ENCODE results near the gene DMRTC2. TPM values are rescaled to one million over a fixed set of nuclear protein-coding genes. Genes with fewer than 3 reads are reported as not detected.

Gene DMRTC2
- total and polyA plus RNA-seq, 2 donors from 2014 or later, result not detected

DNA sequence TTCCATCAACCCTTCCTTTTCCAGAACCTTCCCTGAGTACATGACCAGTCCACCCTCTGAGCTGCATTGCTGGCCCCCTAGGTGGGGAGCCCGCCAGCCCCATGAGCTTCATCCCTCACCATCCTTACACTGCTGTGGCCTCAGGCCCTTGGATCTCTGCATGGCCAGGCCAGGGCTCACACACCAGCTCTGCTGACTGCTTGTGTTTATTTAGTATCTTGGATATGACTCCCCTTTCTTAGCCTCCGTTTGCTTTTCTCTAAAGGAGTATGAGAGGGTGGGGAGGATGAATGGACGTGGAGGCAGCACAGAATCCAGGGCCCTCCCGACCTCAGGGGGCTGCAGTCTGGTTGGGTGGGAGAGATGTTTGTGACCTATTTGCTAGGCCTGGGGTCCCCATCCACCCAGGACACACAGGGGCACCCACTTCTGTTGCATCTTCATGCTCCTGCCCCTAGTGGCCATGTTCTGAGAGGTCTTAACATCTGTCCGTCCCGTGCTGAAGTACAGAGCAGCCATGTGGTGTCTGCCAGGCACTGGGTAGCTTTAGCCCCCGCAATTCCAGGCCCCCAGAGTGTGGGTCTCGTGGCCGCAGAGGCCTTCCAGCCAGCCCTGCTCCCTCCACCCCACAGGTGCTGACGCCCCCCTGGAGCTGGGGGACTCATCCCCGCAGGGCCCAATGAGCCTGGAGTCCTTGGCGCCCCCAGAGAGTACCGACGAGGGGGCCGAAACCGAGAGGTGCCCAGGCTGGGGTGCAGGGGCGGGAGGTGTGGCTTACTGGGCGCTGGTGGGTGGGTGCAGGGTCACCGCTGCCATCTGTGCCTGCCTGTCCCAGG lies 51.1 kb downstream of the DMRTC2 start:
- Histone ChIP-seq H3K27ac (ENCODE audit: low read depth in 2 of 2, low read length in 2 of 2) (no peak overlapping the region), H3K27me3 (ENCODE audit: control insufficient read depth, insufficient read depth, low read length) (no peaks in the 10 kb centered on the region), H3K9ac (ENCODE audit: low read length in 3 of 3) (no peak overlapping the region), H3K9me3 (ENCODE audit: control insufficient read depth in 2 of 3, insufficient read depth in 1 of 3, low read length in 3 of 3) (no peaks in the 10 kb centered on the region), H3K36me3 (ENCODE audit: control insufficient read depth in 2 of 3, insufficient read depth in 3 of 3, low read length in 3 of 3) (peaks cover 0 to 34% (median 18%) of the 10 kb centered on the region in 3 donors), H3K4me1 (ENCODE audit: control insufficient read depth in 2 of 3, insufficient read depth in 2 of 3, low read depth in 1 of 3, low read length in 3 of 3) (no peaks in the 10 kb centered on the region), H3K4me3 (ENCODE audit: low read length in 3 of 3) (no peak overlapping the region)
- TF ChIP-seq, protein P1, sequence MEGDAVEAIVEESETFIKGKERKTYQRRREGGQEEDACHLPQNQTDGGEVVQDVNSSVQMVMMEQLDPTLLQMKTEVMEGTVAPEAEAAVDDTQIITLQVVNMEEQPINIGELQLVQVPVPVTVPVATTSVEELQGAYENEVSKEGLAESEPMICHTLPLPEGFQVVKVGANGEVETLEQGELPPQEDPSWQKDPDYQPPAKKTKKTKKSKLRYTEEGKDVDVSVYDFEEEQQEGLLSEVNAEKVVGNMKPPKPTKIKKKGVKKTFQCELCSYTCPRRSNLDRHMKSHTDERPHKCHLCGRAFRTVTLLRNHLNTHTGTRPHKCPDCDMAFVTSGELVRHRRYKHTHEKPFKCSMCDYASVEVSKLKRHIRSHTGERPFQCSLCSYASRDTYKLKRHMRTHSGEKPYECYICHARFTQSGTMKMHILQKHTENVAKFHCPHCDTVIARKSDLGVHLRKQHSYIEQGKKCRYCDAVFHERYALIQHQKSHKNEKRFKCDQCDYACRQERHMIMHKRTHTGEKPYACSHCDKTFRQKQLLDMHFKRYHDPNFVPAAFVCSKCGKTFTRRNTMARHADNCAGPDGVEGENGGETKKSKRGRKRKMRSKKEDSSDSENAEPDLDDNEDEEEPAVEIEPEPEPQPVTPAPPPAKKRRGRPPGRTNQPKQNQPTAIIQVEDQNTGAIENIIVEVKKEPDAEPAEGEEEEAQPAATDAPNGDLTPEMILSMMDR (IDR thresholded peaks at IDR 0.05; ENCODE audit: borderline replicate concordance, extremely low read depth, insufficient read depth), result no peak
- DNase-seq (no peak), FAIRE-seq (no peak)
- intact Hi-C loops (cut with DNase I), result no loop called here

DNA sequence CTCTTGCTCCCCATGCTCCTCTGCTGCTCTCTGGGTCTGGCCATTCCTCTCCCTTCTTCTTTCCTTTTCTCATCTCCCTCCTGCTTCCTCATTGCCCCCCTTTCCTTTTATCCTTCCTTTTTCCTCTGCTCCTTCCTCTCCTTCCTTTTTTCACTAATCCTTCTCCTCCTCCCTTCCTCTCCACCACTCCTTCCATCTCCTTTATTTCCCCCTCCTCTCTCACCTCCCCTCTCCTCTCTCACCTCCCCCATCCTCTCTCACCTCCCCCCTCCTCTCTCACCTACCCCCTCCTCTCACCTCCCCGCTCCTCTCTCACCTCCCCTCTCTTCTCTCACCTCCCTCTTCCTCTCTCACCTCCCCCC lies 51.7 kb downstream of the DMRTC2 start:
- Histone ChIP-seq H3K9ac (ENCODE audit: low read length in 3 of 3) (no peak overlapping the region), H3K27me3 (ENCODE audit: control insufficient read depth, insufficient read depth, low read length) (no peaks in the 10 kb centered on the region), H3K4me3 (ENCODE audit: low read length in 3 of 3) (no peak overlapping the region), H3K27ac (ENCODE audit: low read depth in 2 of 2, low read length in 2 of 2) (no peak overlapping the region), H3K36me3 (ENCODE audit: control insufficient read depth in 2 of 3, insufficient read depth in 3 of 3, low read length in 3 of 3) (peaks cover 0 to 36% (median 17%) of the 10 kb centered on the region in 3 donors), H3K9me3 (ENCODE audit: control insufficient read depth in 2 of 3, insufficient read depth in 1 of 3, low read length in 3 of 3) (no peaks in the 10 kb centered on the region), H3K4me1 (ENCODE audit: control insufficient read depth in 2 of 3, insufficient read depth in 2 of 3, low read depth in 1 of 3, low read length in 3 of 3) (no peaks in the 10 kb centered on the region)
- TF ChIP-seq, protein P1 (IDR thresholded peaks at IDR 0.05; ENCODE audit: borderline replicate concordance, extremely low read depth, insufficient read depth), result no peak
- DNase-seq, result no peak
- FAIRE-seq, result no peak
- intact Hi-C loops (cut with DNase I), result no loop called here

DNA sequence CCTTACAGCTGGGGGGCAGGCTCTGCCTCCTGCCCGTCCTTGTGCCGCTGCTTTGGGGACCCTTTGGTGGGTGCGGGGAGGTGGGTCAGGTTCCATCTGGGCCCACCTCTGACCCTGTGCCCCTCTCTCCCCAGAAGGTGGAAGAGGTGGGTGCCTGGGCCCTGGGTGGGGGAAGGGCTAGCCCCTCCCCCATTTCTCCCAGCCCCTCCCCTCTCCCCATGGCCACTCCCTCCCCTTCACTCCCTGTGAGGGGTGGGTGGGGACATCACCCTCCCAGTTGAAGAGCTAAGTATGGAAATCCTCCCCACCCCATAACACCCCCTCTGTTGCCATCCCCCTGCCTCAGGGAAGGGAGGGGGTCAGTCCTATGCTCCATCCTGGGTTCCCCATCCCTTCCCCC lies 52.3 kb downstream of the DMRTC2 start:
- Histone ChIP-seq H3K4me1 (ENCODE audit: control insufficient read depth in 2 of 3, insufficient read depth in 2 of 3, low read depth in 1 of 3, low read length in 3 of 3) (no peaks in the 10 kb centered on the region), H3K36me3 (ENCODE audit: control insufficient read depth in 2 of 3, insufficient read depth in 3 of 3, low read length in 3 of 3) (peaks cover 0 to 38% (median 16%) of the 10 kb centered on the region in 3 donors), H3K9ac (ENCODE audit: low read length in 3 of 3) (no peak overlapping the region), H3K9me3 (ENCODE audit: control insufficient read depth in 2 of 3, insufficient read depth in 1 of 3, low read length in 3 of 3) (no peaks in the 10 kb centered on the region), H3K4me3 (ENCODE audit: low read length in 3 of 3) (no peak overlapping the region), H3K27me3 (ENCODE audit: control insufficient read depth, insufficient read depth, low read length) (no peaks in the 10 kb centered on the region), H3K27ac (ENCODE audit: low read depth in 2 of 2, low read length in 2 of 2) (no peak overlapping the region)
- TF ChIP-seq, protein P1 (IDR thresholded peaks at IDR 0.05; ENCODE audit: borderline replicate concordance, extremely low read depth, insufficient read depth), result no peak
- intact Hi-C loops (cut with DNase I), result no loop called here
- DNase-seq (no peak), FAIRE-seq (no peak)
